Tibial nerve (tissue), 4 donors: ENCODE measurements around the gene VRK3.

Source experiments
- EP300 ChIP-seq, 2 donors: sonication (generic); formaldehyde crosslinking; IDR thresholded peaks; one replicate each; pipeline ENCODE4 v1.6.1; 2017; ENCODE audit warnings: antibody characterized with exemption in 2 of 2, mild to moderate bottlenecking in 1 of 2
- POLR2A ChIP-seq, 2 donors: fragments of 450-650 bp; IDR thresholded peaks; one replicate each; pipeline ENCODE4 v1.6.1; 2017; ENCODE audit warnings: antibody characterized with exemption in 2 of 2, mild to moderate bottlenecking in 2 of 2, moderate library complexity in 2 of 2
- TF ChIP-seq, protein P1 (sequence below), 5 experiments: fragments of 200-600 bp in 3 of 5; fragments of 450-650 bp in 2 of 5; sonication (generic) in 3 of 5; IDR thresholded peaks; one replicate each; pipeline ENCODE4 v1.5.1; 2016 to 2019; ENCODE audit warnings: antibody characterized with exemption in 5 of 5, mild to moderate bottlenecking in 3 of 5, moderate library complexity in 2 of 5

DNA sequence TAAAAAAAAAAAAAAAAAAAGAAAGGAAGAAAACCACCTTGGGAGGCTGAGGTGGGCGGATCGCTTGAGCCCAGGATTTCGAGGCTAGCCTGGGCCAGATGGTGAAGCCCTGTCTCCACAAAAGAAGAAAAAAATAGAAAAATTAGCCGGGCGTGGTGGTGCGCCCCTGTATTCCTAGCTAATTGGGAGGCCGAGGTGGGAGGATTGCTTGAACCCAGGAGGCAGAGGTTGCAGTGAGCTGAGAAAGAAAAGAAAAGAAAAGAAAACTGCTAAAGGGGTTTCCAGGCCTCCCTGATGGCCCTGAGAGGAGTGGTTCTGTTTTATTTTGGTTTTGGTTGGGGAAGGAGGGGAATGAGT is 1.4 kb upstream of the VRK3 start:
- TF ChIP-seq POLR2A (IDR thresholded peaks at IDR 0.05) (no peak), EP300 (IDR thresholded peaks at IDR 0.05) (no peak)
- TF ChIP-seq, protein P1, sequence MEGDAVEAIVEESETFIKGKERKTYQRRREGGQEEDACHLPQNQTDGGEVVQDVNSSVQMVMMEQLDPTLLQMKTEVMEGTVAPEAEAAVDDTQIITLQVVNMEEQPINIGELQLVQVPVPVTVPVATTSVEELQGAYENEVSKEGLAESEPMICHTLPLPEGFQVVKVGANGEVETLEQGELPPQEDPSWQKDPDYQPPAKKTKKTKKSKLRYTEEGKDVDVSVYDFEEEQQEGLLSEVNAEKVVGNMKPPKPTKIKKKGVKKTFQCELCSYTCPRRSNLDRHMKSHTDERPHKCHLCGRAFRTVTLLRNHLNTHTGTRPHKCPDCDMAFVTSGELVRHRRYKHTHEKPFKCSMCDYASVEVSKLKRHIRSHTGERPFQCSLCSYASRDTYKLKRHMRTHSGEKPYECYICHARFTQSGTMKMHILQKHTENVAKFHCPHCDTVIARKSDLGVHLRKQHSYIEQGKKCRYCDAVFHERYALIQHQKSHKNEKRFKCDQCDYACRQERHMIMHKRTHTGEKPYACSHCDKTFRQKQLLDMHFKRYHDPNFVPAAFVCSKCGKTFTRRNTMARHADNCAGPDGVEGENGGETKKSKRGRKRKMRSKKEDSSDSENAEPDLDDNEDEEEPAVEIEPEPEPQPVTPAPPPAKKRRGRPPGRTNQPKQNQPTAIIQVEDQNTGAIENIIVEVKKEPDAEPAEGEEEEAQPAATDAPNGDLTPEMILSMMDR (IDR thresholded peaks at IDR 0.05), result no peak
